Measurements from ENCODE around the gene TMED10.

TMED10 gene

DNA sequence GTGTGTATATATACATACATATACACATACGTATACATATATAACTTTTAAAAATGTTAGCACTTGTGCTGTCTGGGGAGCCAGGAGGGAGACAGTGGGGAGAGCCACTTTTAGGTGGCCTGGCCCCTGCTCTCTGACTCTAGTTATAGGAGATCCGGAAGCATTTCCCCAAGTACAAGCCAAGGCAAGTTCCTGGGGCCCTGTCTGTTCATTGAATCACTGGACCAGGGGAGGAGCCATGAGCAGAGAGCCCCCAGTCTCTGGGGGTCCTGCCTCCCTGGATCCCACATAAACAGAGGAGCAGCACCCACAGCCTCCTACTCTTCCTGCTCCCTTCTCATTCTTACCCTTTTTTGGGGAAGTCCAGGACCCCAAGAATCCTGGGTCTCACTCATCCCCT, 45.4 kb upstream of the TMED10 start:
- no peaks in the 10 kb centered on the region for H3K27me3 ChIP-seq (ENCODE audit: insufficient read depth, low read length)
- no peak overlapping the region for H3K4me3 ChIP-seq (ENCODE audit: low read depth, low read length)
- peak overlapping the region; percentile 63 for H2BK12ac ChIP-seq (ENCODE audit: low read length)
- H3K14ac ChIP-seq (ENCODE audit: low read length), result peak overlapping the region; percentile 67
- no peak overlapping the region for H3K4ac ChIP-seq (ENCODE audit: low read depth, low read length)
- no peak for DNase-seq
- no peak overlapping the region for H3K9ac ChIP-seq (ENCODE audit: low read length)
- H2AK5ac ChIP-seq (ENCODE audit: low read length), result no peak overlapping the region
- H3K79me1 ChIP-seq (ENCODE audit: low read length), result peaks cover 8% of the 10 kb centered on the region
- H3K18ac ChIP-seq (ENCODE audit: low read length), result peak overlapping the region; percentile 80
- H3K9me3 ChIP-seq (ENCODE audit: insufficient read depth, low read depth, low read length), result no peaks in the 10 kb centered on the region
- peak overlapping the region; percentile 47 for H4K12ac ChIP-seq (ENCODE audit: low read depth, low read length)
- no peak overlapping the region for H3K27ac ChIP-seq (ENCODE audit: low read depth, low read length)
- H3K4me1 ChIP-seq (ENCODE audit: control insufficient read depth in 1 of 2, insufficient read depth in 2 of 2, low read length in 2 of 2), result peaks cover 11 to 15% of the 10 kb centered on the region in 2 experiments
- H2BK5ac ChIP-seq (ENCODE audit: low read depth, low read length, poor library complexity), result peak overlapping the region; percentile 22
- no CpG with 5 or more reads among the region's 2 CpGs for WGBS (ENCODE audit: extremely low coverage, insufficient coverage, insufficient read length)
- H3K4me2 ChIP-seq (ENCODE audit: low read length), result no peak overlapping the region
- H2BK120ac ChIP-seq (ENCODE audit: insufficient read depth, low read length, poor library complexity), result peak overlapping the region; percentile 91
- no peaks in the 10 kb centered on the region for H3K79me2 ChIP-seq (ENCODE audit: control insufficient read depth, insufficient read depth, low read length, poor library complexity)
- H4K91ac ChIP-seq (ENCODE audit: low read depth, low read length), result peak overlapping the region; percentile 86
- no peaks in the 10 kb centered on the region for H3K36me3 ChIP-seq (ENCODE audit: control insufficient read depth in 1 of 2, insufficient read depth in 2 of 2, low read length in 2 of 2)
- peak overlapping the region; percentile 26 for H2AFZ ChIP-seq (ENCODE audit: insufficient read depth, low read length, poor library complexity)
- H4K8ac ChIP-seq (ENCODE audit: low read depth, low read length), result peak overlapping the region; percentile 72
- no peak overlapping the region for H3K23ac ChIP-seq (ENCODE audit: low read length)

DNA sequence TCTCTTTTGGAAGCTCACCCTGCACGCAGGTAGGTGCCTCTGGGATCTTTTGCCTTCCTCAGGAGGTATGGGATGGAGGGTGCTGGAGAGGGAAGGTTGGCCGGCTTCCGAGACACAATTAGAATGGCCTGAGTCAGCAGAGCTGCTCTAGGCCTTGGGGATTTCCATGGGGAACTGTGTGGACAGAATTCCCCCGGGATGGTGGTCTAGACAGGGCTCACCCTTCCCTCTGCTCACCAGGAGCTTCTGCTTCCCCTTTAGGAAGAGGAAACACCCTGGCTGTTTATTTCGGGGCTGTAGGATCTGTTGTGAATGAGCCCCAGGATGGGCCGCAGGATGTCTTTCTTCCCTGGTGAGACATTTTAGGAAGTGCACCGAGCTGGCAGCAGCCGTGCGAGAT, 43.7 kb upstream of the TMED10 start:
- DNase-seq, result no peak
- Histone ChIP-seq H3K23ac (ENCODE audit: low read length) (no peak overlapping the region), H3K36me3 (ENCODE audit: control insufficient read depth in 1 of 2, insufficient read depth in 2 of 2, low read length in 2 of 2) (no peaks in the 10 kb centered on the region), H2BK12ac (ENCODE audit: low read length) (no peak overlapping the region), H4K91ac (ENCODE audit: low read depth, low read length) (peak overlapping the region; percentile 0), H3K79me2 (ENCODE audit: control insufficient read depth, insufficient read depth, low read length, poor library complexity) (no peaks in the 10 kb centered on the region), H3K14ac (ENCODE audit: low read length) (no peak overlapping the region), H3K27me3 (ENCODE audit: insufficient read depth, low read length) (no peaks in the 10 kb centered on the region), H3K9me3 (ENCODE audit: insufficient read depth, low read depth, low read length) (no peaks in the 10 kb centered on the region), H3K4ac (ENCODE audit: low read depth, low read length) (no peak overlapping the region), H3K18ac (ENCODE audit: low read length) (no peak overlapping the region), H2BK5ac (ENCODE audit: low read depth, low read length, poor library complexity) (no peak overlapping the region), H4K8ac (ENCODE audit: low read depth, low read length) (no peak overlapping the region), H4K12ac (ENCODE audit: low read depth, low read length) (no peak overlapping the region), H3K4me3 (ENCODE audit: low read depth, low read length) (no peak overlapping the region), H2AK5ac (ENCODE audit: low read length) (no peak overlapping the region), H3K4me2 (ENCODE audit: low read length) (no peak overlapping the region), H2AFZ (ENCODE audit: insufficient read depth, low read length, poor library complexity) (no peak overlapping the region), H3K27ac (ENCODE audit: low read depth, low read length) (no peak overlapping the region), H3K79me1 (ENCODE audit: low read length) (peaks cover 6% of the 10 kb centered on the region), H3K4me1 (ENCODE audit: control insufficient read depth in 1 of 2, insufficient read depth in 2 of 2, low read length in 2 of 2) (peaks cover 11 to 15% of the 10 kb centered on the region in 2 experiments), H3K9ac (ENCODE audit: low read length) (no peak overlapping the region), H2BK120ac (ENCODE audit: insufficient read depth, low read length, poor library complexity) (no peak overlapping the region)
- no CpG with 5 or more reads among the region's 9 CpGs for WGBS (ENCODE audit: extremely low coverage, insufficient coverage, insufficient read length)

DNA sequence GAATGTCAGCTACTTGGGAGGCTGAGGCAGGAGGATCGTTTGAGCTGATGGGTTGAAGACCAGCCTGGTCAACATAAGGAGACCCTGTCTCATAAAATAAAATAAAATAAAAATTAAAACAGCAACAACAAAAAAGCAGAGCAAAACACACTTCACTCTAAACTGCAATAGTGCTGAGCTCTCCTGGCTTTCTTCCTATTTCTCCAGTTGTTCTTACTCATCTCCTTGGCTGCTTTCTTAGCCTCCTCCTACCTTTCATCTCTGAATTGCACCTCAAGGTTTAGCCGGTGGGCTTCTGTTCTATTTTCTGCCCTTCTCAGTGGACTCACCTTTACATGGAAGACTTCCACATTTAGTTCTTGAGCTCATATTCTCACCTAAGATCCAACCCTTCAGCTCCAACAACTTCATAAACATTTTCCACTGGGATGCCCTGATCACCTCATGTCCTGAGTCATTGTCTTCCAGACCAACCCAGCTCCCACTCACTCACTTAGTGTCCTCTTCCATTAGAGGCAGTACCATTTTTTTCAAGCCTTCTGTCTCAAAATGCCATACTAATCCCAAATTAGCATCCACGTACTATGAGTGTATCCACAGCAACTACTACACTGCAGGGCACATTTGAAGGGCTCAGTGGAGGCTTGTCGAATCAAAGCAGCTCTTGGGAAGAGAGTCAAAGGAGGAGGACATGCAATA, 41.2 kb upstream of the TMED10 start:
- Histone ChIP-seq H3K36me3 (ENCODE audit: control insufficient read depth in 1 of 2, insufficient read depth in 2 of 2, low read length in 2 of 2) (no peaks in the 10 kb centered on the region), H3K4me1 (ENCODE audit: control insufficient read depth in 1 of 2, insufficient read depth in 2 of 2, low read length in 2 of 2) (peaks cover 11 to 12% of the 10 kb centered on the region in 2 experiments), H3K79me1 (ENCODE audit: low read length) (peaks cover 6% of the 10 kb centered on the region), H2AFZ (ENCODE audit: insufficient read depth, low read length, poor library complexity) (no peak overlapping the region), H4K12ac (ENCODE audit: low read depth, low read length) (no peak overlapping the region), H3K14ac (ENCODE audit: low read length) (no peak overlapping the region), H3K4me3 (ENCODE audit: low read depth, low read length) (no peak overlapping the region), H3K4ac (ENCODE audit: low read depth, low read length) (no peak overlapping the region), H2BK5ac (ENCODE audit: low read depth, low read length, poor library complexity) (no peak overlapping the region), H2AK5ac (ENCODE audit: low read length) (no peak overlapping the region), H3K9me3 (ENCODE audit: insufficient read depth, low read depth, low read length) (no peaks in the 10 kb centered on the region), H3K4me2 (ENCODE audit: low read length) (no peak overlapping the region), H2BK12ac (ENCODE audit: low read length) (no peak overlapping the region), H3K23ac (ENCODE audit: low read length) (no peak overlapping the region), H3K27ac (ENCODE audit: low read depth, low read length) (no peak overlapping the region), H3K27me3 (ENCODE audit: insufficient read depth, low read length) (no peaks in the 10 kb centered on the region), H4K91ac (ENCODE audit: low read depth, low read length) (no peak overlapping the region), H3K9ac (ENCODE audit: low read length) (no peak overlapping the region), H3K79me2 (ENCODE audit: control insufficient read depth, insufficient read depth, low read length, poor library complexity) (no peaks in the 10 kb centered on the region), H2BK120ac (ENCODE audit: insufficient read depth, low read length, poor library complexity) (no peak overlapping the region), H4K8ac (ENCODE audit: low read depth, low read length) (no peak overlapping the region), H3K18ac (ENCODE audit: low read length) (no peak overlapping the region)
- no peak for DNase-seq
- no CpG with 5 or more reads among the region's 4 CpGs for WGBS (ENCODE audit: extremely low coverage, insufficient coverage, insufficient read length)

DNA sequence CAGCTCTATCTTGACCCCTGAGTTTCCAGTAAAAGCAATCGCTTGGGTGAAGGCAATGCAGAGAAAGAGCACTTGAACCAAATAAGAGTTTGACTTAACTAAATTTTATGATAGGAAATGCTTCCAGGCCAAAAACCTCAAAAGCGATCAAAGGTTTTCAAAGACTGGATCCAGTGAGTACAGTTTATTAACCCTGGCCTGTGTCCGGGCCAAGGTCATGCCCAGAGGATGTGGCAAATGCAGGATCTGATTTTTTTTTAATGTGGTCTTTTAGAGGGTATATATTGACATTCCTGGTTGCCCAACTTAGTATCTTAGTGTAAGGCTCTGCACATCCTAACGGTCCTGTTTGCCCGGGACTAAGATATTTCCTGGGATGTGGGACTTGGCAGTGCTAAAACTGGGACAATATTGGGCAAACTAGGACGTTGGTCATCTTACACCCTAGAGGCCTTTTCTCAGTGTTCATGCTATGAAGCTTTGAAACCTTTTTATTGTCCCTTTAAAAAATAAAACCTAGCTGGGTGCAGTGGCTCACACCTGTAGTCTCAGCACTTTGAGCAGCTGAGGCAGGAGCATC, 40.1 kb upstream of the TMED10 start:
- no peak overlapping the region for H3K27ac ChIP-seq (ENCODE audit: low read depth, low read length)
- H3K23ac ChIP-seq (ENCODE audit: low read length), result no peak overlapping the region
- no peaks in the 10 kb centered on the region for H3K9me3 ChIP-seq (ENCODE audit: insufficient read depth, low read depth, low read length)
- no peak overlapping the region for H4K91ac ChIP-seq (ENCODE audit: low read depth, low read length)
- H2AFZ ChIP-seq (ENCODE audit: insufficient read depth, low read length, poor library complexity), result no peak overlapping the region
- no peaks in the 10 kb centered on the region for H3K79me1 ChIP-seq (ENCODE audit: low read length)
- H4K8ac ChIP-seq (ENCODE audit: low read depth, low read length), result no peak overlapping the region
- no peak overlapping the region for H3K9ac ChIP-seq (ENCODE audit: low read length)
- DNase-seq, result no peak
- no peak overlapping the region for H3K4ac ChIP-seq (ENCODE audit: low read depth, low read length)
- H3K4me3 ChIP-seq (ENCODE audit: low read depth, low read length), result no peak overlapping the region
- no peak overlapping the region for H2BK12ac ChIP-seq (ENCODE audit: low read length)
- H2BK5ac ChIP-seq (ENCODE audit: low read depth, low read length, poor library complexity), result no peak overlapping the region
- H3K18ac ChIP-seq (ENCODE audit: low read length), result no peak overlapping the region
- H3K4me1 ChIP-seq (ENCODE audit: control insufficient read depth in 1 of 2, insufficient read depth in 2 of 2, low read length in 2 of 2), result peaks cover 2% of the 10 kb centered on the region in 2 experiments
- no peak overlapping the region for H2BK120ac ChIP-seq (ENCODE audit: insufficient read depth, low read length, poor library complexity)
- H4K12ac ChIP-seq (ENCODE audit: low read depth, low read length), result no peak overlapping the region
- H3K79me2 ChIP-seq (ENCODE audit: control insufficient read depth, insufficient read depth, low read length, poor library complexity), result no peaks in the 10 kb centered on the region
- H3K14ac ChIP-seq (ENCODE audit: low read length), result no peak overlapping the region
- H3K36me3 ChIP-seq (ENCODE audit: control insufficient read depth in 1 of 2, insufficient read depth in 2 of 2, low read length in 2 of 2), result no peaks in the 10 kb centered on the region
- H3K4me2 ChIP-seq (ENCODE audit: low read length), result no peak overlapping the region
- no peaks in the 10 kb centered on the region for H3K27me3 ChIP-seq (ENCODE audit: insufficient read depth, low read length)
- H2AK5ac ChIP-seq (ENCODE audit: low read length), result no peak overlapping the region
- no CpG with 5 or more reads among the region's 6 CpGs for WGBS (ENCODE audit: extremely low coverage, insufficient coverage, insufficient read length)

All from trophoblast cell (in vitro differentiated cells and primary cell).